Subcutaneous adipose tissue (tissue), 4 donors: Measurements from ENCODE around the gene APAF1. TPM values are rescaled to one million over a fixed set of nuclear protein-coding genes. Genes with fewer than 3 reads are reported as not detected.

ENCODE experiments used
- total RNA-seq, 4 donors: library from RNA; depleted of rRNA; stranded (reverse); fragments of >200 nt; gene quantifications; one replicate each; pipeline ENCODE4 v1.1.0, GENCODE V29; 2016
- TF ChIP-seq, protein P1 (sequence below): fragments of 450-650 bp; IDR thresholded peaks from one replicate; pipeline ENCODE4 v1.5.1; 2016; ENCODE audit warnings: low read depth, mild to moderate bottlenecking, control low read depth, antibody characterized with exemption, moderate library complexity

The APAF1 gene
- total RNA-seq, 4 donors from 2014 or later: 11.1 to 21.9 (median 13.2) TPM

GRCh38 chr12:98736352-98737321 lies 91.5 kb downstream of the APAF1 start:
- TF ChIP-seq, protein P1, sequence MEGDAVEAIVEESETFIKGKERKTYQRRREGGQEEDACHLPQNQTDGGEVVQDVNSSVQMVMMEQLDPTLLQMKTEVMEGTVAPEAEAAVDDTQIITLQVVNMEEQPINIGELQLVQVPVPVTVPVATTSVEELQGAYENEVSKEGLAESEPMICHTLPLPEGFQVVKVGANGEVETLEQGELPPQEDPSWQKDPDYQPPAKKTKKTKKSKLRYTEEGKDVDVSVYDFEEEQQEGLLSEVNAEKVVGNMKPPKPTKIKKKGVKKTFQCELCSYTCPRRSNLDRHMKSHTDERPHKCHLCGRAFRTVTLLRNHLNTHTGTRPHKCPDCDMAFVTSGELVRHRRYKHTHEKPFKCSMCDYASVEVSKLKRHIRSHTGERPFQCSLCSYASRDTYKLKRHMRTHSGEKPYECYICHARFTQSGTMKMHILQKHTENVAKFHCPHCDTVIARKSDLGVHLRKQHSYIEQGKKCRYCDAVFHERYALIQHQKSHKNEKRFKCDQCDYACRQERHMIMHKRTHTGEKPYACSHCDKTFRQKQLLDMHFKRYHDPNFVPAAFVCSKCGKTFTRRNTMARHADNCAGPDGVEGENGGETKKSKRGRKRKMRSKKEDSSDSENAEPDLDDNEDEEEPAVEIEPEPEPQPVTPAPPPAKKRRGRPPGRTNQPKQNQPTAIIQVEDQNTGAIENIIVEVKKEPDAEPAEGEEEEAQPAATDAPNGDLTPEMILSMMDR: no peak

GRCh38 chr12:98737322-98737712 lies 92.2 kb downstream of the APAF1 start:
- TF ChIP-seq, protein P1: no peak

DNA sequence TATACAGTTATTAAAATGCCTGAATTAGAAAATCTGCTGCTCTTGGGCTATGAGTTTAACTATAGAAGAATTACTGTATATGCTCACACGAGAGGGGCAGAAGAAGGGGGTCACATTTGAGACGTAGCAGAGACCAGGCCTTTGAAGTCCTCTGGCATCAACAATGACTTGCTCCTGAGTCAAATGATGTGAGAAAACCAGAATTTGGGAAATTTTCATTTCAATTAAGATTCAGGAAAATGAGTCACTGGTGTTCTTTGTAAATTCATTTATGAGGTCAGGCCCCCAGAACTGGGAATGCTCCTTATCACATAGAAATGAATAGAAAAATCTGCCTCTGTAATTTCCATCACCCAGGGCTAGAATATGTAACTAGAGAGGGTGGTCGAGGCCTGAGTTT lies 92.9 kb downstream of the APAF1 start:
- TF ChIP-seq, protein P1: no peak

DNA sequence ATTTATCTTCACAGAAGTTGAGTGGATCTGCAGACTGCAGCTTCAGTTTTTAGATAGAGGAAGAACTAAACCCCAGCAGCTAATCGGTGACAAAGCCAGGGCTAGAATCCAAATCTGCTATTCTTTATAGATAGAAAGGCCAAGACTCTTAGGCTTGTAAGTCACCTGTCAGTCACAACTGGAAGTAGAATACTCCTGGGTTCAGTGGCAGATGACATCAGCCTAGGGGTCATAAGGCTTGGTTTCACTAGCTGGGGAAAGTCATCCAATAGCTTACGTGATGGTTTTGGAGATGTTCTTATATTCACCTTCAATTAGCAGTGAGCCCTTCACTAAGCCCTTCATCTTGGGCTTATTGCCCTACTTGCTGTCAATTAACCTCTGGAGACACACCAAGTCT lies 93.4 kb downstream of the APAF1 start:
- TF ChIP-seq, protein P1: no peak

GRCh38 chr12:98740751-98741150 lies 95.7 kb downstream of the APAF1 start:
- TF ChIP-seq, protein P1: no peak

- TF ChIP-seq, protein P1: no peak
Observed at GRCh38 chr12:98741196-98741555, 96.1 kb downstream of the APAF1 start.

- TF ChIP-seq, protein P1: no peak
Observed at GRCh38 chr12:98741556-98742265, 96.6 kb downstream of the APAF1 start.
